Spleen (tissue), 7 donors: ENCODE data around the gene COL1A2.

Source experiments
- POLR2A ChIP-seq, 3 donors: fragments of 450-650 bp; IDR thresholded peaks; one replicate each; pipeline ENCODE4 v1.5.1; 2017; ENCODE audit warnings: antibody characterized with exemption in 3 of 3, mild to moderate bottlenecking in 1 of 3
- POLR2AphosphoS5 ChIP-seq, 3 donors: sonication (generic); formaldehyde crosslinking; IDR thresholded peaks; one replicate each; pipeline ENCODE4 v1.5.1; 2017; ENCODE audit warnings: antibody characterized with exemption in 3 of 3
- TF ChIP-seq, protein P1 (sequence below), 11 experiments: fragments of 200-600 bp in 7 of 11; fragments of 450-650 bp in 4 of 11; sonication (generic) in 4 of 11; IDR thresholded peaks in 8 of 11; conservative IDR thresholded peaks in 3 of 11; 1 replicate in 7 of 11; 2 replicates in 4 of 11; pipeline versions ENCODE4 v1.4.0 to v1.8.0; 2016 to 2021; ENCODE audit warnings: antibody characterized with exemption in 11 of 11, inconsistent platforms in 4 of 11, mild to moderate bottlenecking in 1 of 11
- donor health status: DM: no; HTN: no; CAD: no; lungs with moderate emphysema.
- donor health status: DM: no; HTN: no; CAD: no.
- donor health status: DM: no; HTN: no; CAD: no.

DNA sequence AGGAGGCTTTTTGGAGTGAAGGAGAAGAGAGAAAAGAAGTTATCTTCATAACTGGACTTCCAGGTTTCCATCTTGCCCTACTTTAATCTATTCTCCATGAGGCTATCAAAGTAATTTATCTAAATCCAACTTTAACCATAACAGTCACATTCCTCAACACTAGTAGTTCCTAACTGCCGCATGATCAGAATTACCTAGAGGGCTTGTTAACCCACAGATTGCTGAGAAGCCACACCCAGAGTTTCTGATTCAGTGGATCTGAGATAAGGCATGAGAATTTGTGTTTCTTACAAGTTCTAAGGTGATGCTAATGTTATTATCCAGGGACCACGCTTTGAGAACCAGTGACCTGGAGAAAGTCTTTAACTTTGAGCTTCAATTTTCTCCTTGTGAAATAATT lies 8.3 kb upstream of the COL1A2 start:
- TF ChIP-seq, protein P1, sequence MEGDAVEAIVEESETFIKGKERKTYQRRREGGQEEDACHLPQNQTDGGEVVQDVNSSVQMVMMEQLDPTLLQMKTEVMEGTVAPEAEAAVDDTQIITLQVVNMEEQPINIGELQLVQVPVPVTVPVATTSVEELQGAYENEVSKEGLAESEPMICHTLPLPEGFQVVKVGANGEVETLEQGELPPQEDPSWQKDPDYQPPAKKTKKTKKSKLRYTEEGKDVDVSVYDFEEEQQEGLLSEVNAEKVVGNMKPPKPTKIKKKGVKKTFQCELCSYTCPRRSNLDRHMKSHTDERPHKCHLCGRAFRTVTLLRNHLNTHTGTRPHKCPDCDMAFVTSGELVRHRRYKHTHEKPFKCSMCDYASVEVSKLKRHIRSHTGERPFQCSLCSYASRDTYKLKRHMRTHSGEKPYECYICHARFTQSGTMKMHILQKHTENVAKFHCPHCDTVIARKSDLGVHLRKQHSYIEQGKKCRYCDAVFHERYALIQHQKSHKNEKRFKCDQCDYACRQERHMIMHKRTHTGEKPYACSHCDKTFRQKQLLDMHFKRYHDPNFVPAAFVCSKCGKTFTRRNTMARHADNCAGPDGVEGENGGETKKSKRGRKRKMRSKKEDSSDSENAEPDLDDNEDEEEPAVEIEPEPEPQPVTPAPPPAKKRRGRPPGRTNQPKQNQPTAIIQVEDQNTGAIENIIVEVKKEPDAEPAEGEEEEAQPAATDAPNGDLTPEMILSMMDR (IDR thresholded peaks at IDR 0.05 in 8 of 11, conservative IDR thresholded peaks at IDR 0.05 in 3 of 11) = no peak
- TF ChIP-seq POLR2AphosphoS5 (IDR thresholded peaks at IDR 0.05) (no peak), POLR2A (IDR thresholded peaks at IDR 0.05) (no peak)
